ENCODE results near the gene MYOF.

DNA sequence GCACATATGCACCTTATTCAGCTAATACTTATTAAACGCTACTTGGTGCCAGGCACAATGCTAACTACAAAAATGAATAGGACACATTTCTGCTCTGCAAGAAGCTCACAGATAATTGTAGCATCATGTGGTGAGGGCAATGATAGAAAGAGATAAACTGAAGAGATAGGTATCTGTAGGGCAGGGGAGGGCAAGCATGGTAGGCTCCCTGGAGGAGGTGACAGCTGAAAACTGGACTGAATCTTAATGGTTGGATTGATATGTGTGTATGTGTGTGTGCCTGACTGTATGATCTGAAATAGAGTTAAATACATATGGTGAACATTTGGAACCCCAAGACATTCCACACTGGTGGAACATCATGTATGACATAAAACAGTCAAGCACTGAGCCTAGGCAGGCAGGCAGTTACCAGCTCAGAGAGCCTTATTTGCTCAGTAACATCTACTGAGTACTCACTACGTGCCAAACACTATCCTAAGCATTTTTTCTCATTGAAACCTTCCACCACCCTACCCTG is 9.5 kb upstream of the MYOF start:
- TF ChIP-seq CTCF (conservative IDR thresholded peaks at IDR 0.05 in 1 of 2, IDR thresholded peaks at IDR 0.05 in 1 of 2; ENCODE audit: extremely low read depth in 1 of 2, insufficient read depth in 1 of 2, low read depth in 1 of 2, low read length in 2 of 2), result no peak
- no peak for TF ChIP-seq EZH2 (IDR thresholded peaks at IDR 0.05; ENCODE audit: borderline replicate concordance, low read length)
